IMR-90 (cell line): ENCODE measurements around the gene NBEA.

Experiments
- BHLHE40 ChIP-seq: fragments of 150-350 bp; IDR thresholded peaks from 2 replicates; pipeline ENCODE4 v1.6.1; 2016; ENCODE audit warnings: mild to moderate bottlenecking, low read depth, low read length
- CEBPB ChIP-seq: IDR thresholded peaks from 2 replicates; pipeline ENCODE4 v1.6.1; 2012; ENCODE audit warnings: low read depth, low read length, improper control_type of control experiment
- CTCF ChIP-seq: conservative IDR thresholded peaks from 2 replicates; pipeline ENCODE4 v1.5.1; 2012; ENCODE audit warnings: mild to moderate bottlenecking, low read depth, low read length, improper control_type of control experiment
- ELK1 ChIP-seq: fragments of 150-350 bp; IDR thresholded peaks from 2 replicates; pipeline ENCODE4 v1.6.1; 2016; ENCODE audit warnings: low read depth, mild to moderate bottlenecking, low read length, moderate library complexity, borderline replicate concordance
- MXI1 ChIP-seq: IDR thresholded peaks from 2 replicates; pipeline ENCODE4 v1.6.1; 2012; ENCODE audit warnings: low read depth, mild to moderate bottlenecking, low read length, moderate library complexity, borderline replicate concordance
- POLR2A ChIP-seq: IDR thresholded peaks from 2 replicates; pipeline ENCODE4 v1.6.1; 2012; ENCODE audit warnings: mild to moderate bottlenecking, low read depth, low read length
- RAD21 ChIP-seq: IDR thresholded peaks from 2 replicates; pipeline ENCODE4 v1.6.1; 2012; ENCODE audit warnings: low read length, improper control_type of control experiment

- no peak for TF ChIP-seq POLR2A
- TF ChIP-seq CTCF, result no peak
- TF ChIP-seq BHLHE40, result no peak
- no peak for TF ChIP-seq MXI1
- no peak for TF ChIP-seq CEBPB
- TF ChIP-seq ELK1, result no peak
- TF ChIP-seq RAD21, result no peak
These were observed 404.4 kb downstream of the NBEA start for GRCh38 chr13:35346494-35346893.
